HG02938 (cell line): ENCODE measurements around the gene DNAJC25.
A peak's percentile ranks its signal among the peaks of the same experiment; 100 is the strongest.

Experiments
- ATAC-seq: cut with Tn5 transposase; IDR thresholded peaks from one replicate; pipeline ENCODE4 v1.9.1; 2021; ENCODE audit warnings: mild to moderate bottlenecking, moderate library complexity; ENCODE audit not compliant: unreplicated experiment

Gene DNAJC25

GRCh38 chr9:111627260-111627963 is 3.7 kb upstream of the DNAJC25 start:
- no peak for ATAC-seq

- ATAC-seq = no peak
These were observed 2.7 kb upstream of the DNAJC25 start for GRCh38 chr9:111628411-111628810.

DNA sequence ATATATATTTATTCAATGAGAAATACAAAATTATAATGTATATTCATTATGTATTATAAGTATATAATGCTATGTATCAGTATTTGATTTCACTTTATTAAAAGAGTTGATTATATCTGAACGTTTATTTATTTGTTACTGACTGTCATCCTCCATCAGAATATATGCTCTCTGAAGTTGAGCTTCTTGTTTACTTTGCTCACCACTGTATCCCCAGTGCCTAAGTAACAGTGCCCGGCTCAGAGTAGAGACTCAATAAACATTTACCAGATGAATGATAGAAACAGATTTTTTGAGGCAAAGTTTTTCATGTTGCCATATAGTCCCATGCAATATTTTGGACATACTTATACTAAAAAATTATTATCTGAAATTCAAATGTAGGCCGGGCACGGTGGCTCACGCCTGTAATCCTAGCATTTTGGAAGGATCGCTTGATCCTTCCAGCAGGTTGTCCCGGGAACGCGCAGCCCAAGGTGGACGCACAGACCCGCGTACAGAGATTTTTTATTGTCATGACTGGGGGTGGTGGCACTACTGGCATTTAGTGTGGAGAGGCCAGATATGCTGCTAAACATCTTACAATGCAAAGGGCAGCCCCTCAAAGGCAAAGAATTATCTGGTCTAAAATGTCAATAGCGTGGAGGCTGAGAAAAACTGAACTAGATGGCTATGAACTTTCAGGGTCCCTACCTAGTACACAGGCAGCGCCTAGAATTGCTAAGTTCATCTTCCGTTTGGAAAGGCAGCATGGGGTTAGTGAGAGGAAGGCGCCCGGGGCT is 761 bp upstream of the DNAJC25 start:
- ATAC-seq = peak; percentile 26

DNA sequence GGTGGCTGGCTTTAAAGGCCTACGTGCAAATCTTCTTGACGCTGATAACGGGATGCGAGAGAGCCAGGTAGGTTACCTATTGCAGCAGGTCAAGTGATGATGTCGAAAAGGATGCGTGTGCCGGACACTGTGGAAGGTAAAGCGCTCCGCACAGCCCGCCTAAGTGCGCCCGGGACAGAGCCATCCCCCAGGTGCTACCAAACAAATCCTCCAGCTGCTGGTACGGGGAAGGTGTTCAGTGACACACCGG is 245 bp upstream of the DNAJC25 start:
- ATAC-seq = no peak

DNA sequence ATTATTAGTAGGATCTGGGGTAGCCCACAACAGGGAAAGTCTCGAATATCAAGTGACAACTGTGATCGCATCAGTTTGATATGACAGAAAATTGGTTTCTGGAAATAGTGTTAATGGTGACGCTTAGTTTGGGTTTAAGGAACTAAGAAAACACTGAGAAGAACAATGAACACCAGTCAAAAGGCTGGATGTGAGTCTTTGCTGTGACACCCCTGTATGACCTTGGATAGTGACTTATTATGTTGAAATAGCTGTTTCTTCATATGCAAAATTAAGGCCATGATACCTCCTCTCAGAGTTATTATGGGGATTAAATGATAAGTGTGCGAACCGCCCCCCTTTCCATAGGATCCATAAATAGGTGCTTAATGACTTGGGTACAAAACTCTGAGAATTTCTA is 926 bp downstream of the DNAJC25 start:
- ATAC-seq = no peak

GRCh38 chr9:111632695-111633388 is 1.7 kb downstream of the DNAJC25 start:
- no peak for ATAC-seq

DNA sequence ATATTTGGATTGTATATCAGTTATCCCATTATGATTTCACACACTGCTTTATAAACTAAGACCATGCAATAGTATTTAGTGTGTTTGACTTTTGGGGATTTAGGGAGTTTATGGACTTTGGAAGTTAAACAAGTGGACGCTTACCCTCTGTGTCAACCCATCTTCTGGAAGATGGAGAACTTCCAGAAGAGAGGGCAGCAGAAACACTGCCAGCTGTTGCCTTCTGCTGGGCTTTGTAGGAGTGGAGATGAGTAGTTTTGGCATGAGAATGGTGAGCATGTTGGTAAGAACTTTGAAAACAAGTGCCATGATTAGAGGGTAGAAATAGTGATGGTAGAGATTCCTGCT is 2.2 kb downstream of the DNAJC25 start:
- ATAC-seq = no peak

- ATAC-seq = no peak
These were observed 3.7 kb downstream of the DNAJC25 start for GRCh38 chr9:111634860-111635259.

DNA sequence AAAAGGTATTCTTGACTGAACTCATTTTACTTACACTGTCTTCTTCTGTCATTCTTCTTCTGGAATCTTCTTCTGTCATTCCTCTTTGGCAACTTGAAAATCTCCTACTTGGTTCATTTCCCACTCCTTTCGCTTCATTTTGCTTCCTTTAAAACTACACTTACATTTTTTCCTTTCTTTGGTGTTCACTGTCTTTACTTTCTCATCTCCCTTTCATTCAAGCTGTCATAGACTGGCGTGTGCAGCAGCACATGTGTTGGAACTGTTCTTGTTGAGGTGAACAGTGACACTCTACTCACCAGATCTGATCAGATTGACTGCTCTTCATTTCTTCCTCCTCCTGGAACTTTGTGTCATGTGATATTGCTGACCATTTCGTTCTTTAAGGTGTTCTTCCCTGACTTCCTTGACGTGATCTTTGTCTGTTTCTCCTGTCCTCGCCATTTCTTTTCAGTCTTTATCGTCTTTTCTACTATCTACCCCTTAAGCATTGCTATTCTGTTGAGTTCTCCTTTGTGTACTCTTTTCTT is 6.4 kb downstream of the DNAJC25 start:
- no peak for ATAC-seq

DNA sequence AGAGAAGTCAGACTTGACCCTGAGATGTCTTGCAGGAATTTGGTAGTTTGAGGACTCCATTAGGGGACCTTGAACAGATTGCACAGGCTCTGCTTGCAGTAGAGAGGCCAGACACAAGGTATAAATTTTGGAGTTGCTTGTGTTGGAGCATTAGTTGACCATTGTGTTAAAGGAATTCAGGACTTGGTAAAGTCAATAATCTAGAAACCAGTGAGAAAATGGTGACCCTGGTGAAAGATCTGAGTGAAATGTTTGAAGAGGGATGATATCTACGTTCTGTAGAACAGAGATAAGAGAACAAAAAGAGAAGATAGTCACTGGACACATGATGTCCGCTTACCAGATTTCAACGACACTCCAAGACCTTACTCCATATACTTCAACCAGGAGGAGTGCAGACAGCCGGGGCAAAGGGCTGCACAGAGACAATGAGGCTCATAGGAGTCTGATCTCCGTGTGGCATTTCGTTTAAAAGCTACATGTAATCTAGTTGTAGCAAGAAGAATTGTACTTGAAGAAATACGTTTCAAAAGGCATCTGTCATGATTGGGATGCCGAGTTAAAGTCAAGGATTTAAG is 13.2 kb downstream of the DNAJC25 start:
- no peak for ATAC-seq

DNA sequence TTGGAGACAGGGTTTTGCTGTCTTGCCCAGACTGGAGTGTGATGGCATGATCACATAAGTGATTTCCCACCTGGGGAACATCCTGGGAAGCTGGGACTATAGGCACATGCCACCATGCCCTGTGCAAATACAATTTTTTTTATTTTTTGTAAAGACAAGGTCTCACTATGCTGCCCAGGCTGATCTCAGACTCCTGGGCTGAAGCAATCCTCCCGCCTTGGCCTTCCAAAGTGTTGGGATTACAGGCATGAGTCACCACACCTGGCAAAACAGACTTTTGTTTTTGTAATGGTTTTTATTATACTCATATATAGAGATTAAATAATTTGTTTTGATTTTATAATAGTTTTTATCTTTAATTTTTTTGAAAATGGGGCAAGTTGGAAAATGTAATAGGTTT is 14.7 kb downstream of the DNAJC25 start:
- no peak for ATAC-seq

- ATAC-seq = no peak
These were observed 15.3 kb downstream of the DNAJC25 start for GRCh38 chr9:111646417-111646816.

- no peak for ATAC-seq
These were observed 16.9 kb downstream of the DNAJC25 start for GRCh38 chr9:111648066-111648465.

GRCh38 chr9:111649016-111649415 is 17.9 kb downstream of the DNAJC25 start:
- ATAC-seq = no peak

DNA sequence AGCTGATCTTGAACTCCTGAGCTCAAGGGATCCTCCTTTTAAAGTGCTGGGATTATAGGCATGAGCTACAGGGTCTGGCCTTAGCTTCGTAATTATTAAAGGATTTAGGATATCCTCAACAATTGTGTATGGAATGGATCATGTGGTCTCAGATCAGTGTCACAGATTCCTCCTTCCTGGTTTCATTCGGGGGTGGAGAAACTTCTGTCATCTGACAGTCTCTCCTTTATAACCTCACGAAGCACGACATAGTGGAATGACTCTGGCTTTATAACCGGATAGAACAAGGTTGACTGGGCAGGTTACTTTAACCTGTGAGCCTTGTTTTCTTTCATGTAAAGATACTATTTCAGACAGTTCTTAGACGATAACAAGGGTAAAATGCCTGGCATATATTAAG is 25.9 kb downstream of the DNAJC25 start:
- no peak for ATAC-seq

GRCh38 chr9:111658943-111659342 is 27.8 kb downstream of the DNAJC25 start:
- ATAC-seq = no peak

- ATAC-seq = no peak
These were observed 28.6 kb downstream of the DNAJC25 start for GRCh38 chr9:111659691-111660090.

DNA sequence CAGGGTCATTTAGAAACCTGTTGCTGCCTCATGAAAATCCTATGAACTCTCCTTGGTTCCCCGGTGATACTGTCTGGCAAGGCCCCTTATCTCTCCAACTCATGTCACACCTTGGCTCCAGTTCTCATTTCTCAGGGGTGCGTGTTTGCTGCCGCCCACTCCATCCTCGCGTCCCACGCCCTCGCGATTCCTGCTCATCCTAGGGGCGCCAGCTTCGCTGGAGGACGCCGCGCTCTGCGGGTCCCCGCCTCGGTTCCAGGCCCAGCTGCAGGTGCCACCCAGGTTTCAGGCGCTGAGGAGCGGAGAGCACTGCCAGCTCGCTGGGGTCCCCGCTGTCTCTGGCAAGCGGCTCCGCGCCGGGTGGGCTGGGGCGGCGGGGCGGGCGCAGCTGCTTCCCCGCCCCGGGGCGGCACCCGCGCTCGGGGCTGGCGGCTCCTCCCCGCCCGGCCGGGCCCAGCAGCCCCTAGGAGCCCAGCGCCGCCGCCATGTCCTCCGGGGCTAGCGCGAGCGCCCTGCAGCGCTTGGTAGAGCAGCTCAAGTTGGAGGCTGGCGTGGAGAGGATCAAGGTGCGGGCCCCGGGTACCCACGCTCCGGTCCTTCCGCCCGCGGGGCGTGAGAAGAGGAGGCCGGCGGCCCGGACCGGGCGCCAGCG is 30.1 kb downstream of the DNAJC25 start, which contains the start of gene GNG10:
TSS of gene GNG10 (plus strand) at position 456 of the 652 bp plus-strand sequence. CDS start at position 486, 30 bp downstream.
- ATAC-seq = peak; percentile 65

GRCh38 chr9:111661802-111662521 is 30.8 kb downstream of the DNAJC25 start:
- peak; percentile 42 for ATAC-seq

DNA sequence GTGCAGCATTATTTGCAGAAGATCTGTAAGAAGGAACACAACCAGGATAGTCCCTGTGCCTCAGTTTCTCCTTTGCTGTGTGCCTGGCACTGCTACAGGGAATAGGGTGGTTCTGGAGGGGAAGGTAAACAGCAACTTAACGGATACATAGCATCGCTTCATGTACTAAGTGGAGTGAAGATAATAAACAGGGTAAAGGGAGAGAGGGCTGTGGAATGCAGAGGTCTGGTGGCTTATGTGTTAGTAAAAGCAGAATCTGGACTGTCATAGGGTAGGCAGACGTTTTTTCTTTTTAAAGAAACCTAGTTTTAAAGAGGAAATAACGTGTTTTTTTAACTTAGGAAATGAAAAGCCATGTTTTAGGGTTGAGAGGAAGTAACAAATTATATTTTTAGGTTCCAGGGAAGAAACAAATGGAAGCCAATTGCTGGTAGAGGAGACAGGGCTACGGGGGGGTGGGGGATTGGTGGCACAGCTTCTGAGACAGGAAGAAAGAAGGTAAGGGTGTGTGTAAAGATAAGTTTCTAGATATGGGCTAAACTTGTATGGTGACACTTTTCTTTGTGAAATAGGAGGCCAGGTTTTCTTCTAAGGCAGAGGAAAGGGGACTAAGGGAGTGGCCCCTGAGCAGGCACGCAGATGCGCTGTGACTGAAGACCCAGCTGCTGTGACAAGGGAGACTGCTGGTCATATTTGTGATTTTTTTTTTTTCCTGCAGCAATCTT is 31.6 kb downstream of the DNAJC25 start:
- ATAC-seq = no peak
